ENCODE measurements around the gene ERC2. TPM values are rescaled to one million over a fixed set of nuclear protein-coding genes. Genes with fewer than 3 reads are reported as not detected.

Gene ERC2
- total RNA-seq, 2 donors from 2014 or later: 0.33 to 1.2 TPM

DNA sequence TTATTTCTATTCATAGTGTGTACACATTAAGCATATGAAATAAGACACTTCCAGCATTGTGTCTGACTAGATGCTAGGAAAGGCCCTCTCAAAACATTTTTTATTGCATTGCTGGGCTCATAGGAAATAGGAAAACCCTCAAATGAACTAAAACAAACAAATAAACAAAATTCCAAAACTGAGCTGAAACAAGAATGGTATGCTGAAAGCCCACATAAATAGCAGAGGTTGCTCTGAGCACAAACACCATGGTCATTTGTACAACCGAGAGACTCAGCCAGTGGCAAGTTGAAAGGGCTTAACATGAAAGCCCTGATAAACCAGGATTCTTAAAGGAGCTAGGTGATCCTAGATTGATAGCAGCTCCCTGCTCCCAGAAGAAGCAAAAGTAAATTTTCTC lies 671.2 kb downstream of the ERC2 start:
- Mint-ChIP-seq H3K9me3 (peaks cover 9% of the 10 kb centered on the region), H3K27me3 (no peaks in the 10 kb centered on the region), H3K4me1 (ENCODE audit: low read depth in 2 of 2) (no peaks in the 10 kb centered on the region), H3K36me3 (no peaks in the 10 kb centered on the region), H3K4me3 (no peak overlapping the region), H3K27ac (no peak overlapping the region)
- DNase-seq (ENCODE audit: low spot score) (no peak), ATAC-seq (no peak)

DNA sequence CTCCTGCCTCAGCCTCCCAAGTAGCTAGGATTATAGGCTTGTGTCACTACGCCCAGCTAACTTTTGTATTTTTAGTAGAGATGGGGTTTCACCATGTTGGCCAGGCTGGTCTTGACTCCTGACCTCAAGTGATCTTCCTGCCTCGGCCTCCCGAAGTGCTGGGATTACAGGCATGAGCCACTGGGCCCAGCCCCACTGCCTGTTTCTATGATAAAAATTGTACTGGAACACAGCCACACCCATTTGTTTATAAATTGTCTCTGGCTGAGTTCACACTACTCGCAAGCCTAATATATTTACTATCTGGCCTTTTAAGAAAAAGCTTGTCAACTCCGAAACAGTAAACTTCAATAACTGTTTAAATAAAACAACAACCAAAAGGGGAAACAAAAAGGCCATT lies 671.7 kb downstream of the ERC2 start:
- no peak for DNase-seq (ENCODE audit: low spot score)
- Mint-ChIP-seq H3K9me3 (peaks cover 9% of the 10 kb centered on the region), H3K4me3 (no peak overlapping the region), H3K27me3 (no peaks in the 10 kb centered on the region), H3K4me1 (ENCODE audit: low read depth in 2 of 2) (no peaks in the 10 kb centered on the region), H3K27ac (no peak overlapping the region), H3K36me3 (no peaks in the 10 kb centered on the region)
- ATAC-seq: no peak

DNA sequence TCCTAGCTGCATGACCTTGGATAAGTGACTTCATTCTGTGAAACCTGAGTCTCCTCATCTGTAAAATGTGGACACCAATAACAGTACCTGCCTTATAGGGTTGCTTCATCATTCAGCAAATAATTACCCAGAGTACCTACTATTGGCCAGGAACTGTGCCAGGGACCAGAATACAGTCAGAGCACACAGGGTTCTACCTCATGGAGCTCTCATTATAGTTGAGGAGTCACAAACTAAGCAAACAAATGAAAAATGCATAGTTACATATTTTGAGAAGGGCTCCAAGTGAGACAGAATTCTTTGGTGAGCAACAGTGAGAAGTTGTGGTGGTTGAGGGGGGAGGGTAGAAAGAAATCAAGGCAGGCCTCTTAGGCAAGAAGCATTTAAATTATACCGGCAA lies 672.5 kb downstream of the ERC2 start:
- Mint-ChIP-seq H3K9me3 (peaks cover 9% of the 10 kb centered on the region), H3K27me3 (no peaks in the 10 kb centered on the region), H3K27ac (no peak overlapping the region), H3K4me1 (ENCODE audit: low read depth in 2 of 2) (no peaks in the 10 kb centered on the region), H3K36me3 (no peaks in the 10 kb centered on the region), H3K4me3 (no peak overlapping the region)
- ATAC-seq (no peak), DNase-seq (ENCODE audit: low spot score) (no peak)

DNA sequence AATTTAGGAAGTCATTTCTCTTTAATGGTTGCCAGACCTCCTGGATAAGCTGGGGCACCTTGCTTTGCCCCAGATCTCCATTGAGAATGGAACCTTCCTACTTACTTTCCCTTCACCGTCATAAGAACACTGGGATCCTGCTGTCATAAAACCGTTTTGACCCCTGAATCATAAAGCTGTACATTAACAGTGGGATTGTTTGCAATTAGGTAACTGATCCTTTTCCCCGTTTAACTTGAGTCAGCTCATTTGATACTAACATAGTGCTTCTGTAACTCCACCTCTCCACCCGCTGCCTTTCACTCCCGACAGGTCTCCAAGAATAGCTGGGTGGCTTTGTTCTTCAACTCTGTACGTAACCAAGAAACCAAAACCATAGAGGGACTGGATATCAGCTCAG lies 673.0 kb downstream of the ERC2 start:
- Mint-ChIP-seq H3K27ac (no peak overlapping the region), H3K4me3 (no peak overlapping the region), H3K4me1 (ENCODE audit: low read depth in 2 of 2) (no peaks in the 10 kb centered on the region), H3K36me3 (no peaks in the 10 kb centered on the region), H3K9me3 (peaks cover 9% of the 10 kb centered on the region), H3K27me3 (no peaks in the 10 kb centered on the region)
- no peak for DNase-seq (ENCODE audit: low spot score)
- no peak for ATAC-seq

DNA sequence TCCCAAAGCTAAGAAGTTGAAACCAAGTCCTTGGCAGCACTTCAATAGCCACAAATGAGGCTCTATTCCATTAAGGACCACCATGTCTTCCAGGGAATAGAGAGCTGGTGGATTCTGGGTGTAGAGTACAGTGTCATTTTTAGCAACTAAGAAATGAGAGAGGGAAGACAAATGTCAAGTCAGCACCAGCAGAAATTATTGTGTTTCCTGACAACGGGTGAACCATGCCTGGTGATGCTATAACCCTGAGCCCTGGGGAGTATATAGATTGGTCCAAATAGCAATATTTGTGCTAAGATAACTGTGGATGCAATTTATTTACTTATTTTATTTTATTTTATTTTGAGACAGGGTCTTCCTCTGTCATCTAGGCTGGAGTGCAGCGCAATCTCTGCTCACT lies 675.5 kb downstream of the ERC2 start:
- H3K27ac Mint-ChIP-seq: no peak overlapping the region
- no peaks in the 10 kb centered on the region for H3K4me1 Mint-ChIP-seq (ENCODE audit: low read depth in 2 of 2)
- DNase-seq (ENCODE audit: low spot score) (no peak), ATAC-seq (no peak)
- H3K9me3 Mint-ChIP-seq: peaks cover 11% of the 10 kb centered on the region
- H3K36me3 Mint-ChIP-seq: no peaks in the 10 kb centered on the region
- no peaks in the 10 kb centered on the region for H3K27me3 Mint-ChIP-seq
- no peak overlapping the region for H3K4me3 Mint-ChIP-seq

DNA sequence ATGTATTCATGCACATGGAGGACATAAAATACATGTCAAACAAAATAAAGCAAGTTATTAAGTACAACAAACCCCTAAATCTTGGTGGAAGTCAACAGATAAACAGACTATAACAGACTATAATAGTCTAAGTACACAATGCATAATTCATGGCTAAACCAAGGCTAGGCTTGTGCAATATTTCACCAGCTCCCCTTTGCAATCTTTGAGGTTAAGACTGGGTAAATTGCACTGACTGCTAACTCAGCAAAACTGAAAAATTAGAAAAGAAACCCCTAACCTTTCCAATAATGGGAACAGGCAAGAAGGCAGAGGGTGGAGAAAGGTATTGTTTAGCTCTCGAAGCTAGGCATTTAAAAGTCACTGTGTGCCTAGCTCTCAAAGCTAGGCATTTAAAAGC lies 676.3 kb downstream of the ERC2 start:
- no peak for DNase-seq (ENCODE audit: low spot score)
- Mint-ChIP-seq H3K4me1 (ENCODE audit: low read depth in 2 of 2) (no peaks in the 10 kb centered on the region), H3K4me3 (no peak overlapping the region), H3K36me3 (no peaks in the 10 kb centered on the region), H3K9me3 (peaks cover 11% of the 10 kb centered on the region), H3K27ac (no peak overlapping the region), H3K27me3 (no peaks in the 10 kb centered on the region)
- ATAC-seq: no peak

DNA sequence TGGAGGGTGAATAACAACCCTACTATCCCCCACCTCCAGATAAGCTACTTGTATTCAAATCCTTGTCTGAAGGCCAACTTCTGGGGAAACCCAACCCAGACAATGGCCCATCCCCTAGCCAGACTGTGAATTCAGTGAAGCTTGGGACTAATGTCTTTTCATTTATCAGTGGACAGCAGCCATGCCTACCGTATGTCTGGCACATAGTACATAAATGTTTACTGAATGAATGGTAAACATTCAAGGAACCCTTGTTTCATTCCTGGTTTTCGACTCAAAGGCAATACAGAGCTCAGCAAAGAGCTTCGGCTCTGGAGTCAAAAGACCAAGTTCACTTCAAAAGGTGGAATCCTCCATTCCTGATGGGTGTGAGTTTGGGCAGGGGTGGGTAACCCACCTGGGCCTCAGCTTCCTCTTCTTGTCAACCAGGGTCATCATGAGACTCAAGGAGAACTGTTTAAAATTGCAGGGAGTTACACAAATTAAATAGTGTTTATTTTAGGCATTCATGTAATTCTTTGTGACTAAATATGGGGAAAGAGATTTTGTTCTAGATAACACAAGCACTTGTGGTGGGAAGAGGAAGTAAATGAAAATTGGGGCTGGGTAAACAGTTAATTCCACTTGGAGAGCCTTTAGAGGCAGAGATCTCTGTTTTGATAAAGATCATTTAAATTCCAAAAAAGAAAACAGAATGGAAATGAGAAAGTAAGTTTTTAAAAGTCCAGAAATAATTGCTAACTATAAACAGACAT lies 677.5 kb downstream of the ERC2 start:
- Mint-ChIP-seq H3K4me3 (no peak overlapping the region), H3K27me3 (no peaks in the 10 kb centered on the region), H3K4me1 (ENCODE audit: low read depth in 2 of 2) (no peaks in the 10 kb centered on the region), H3K9me3 (peaks cover 8% of the 10 kb centered on the region), H3K27ac (no peak overlapping the region), H3K36me3 (no peaks in the 10 kb centered on the region)
- ATAC-seq (no peak), DNase-seq (ENCODE audit: low spot score) (no peak)

DNA sequence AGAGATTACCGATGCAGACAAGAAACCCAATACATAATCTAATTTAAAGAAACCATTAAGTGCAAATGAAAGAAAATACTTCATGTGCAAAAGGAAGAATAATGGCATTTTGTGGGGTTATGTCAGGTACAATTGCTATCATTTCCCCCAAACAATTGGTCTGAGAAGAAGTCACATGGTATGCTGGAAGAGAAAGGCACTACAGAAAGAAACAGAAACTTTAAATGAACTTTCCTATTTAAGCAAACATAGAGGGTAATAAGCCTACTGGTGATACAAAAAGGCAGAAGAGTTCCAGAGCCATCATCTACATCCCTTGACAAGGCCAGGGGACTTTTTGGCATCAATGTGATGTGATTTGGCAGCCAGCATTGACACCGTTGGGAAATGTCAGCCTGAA lies 678.8 kb downstream of the ERC2 start:
- ATAC-seq (no peak), DNase-seq (ENCODE audit: low spot score) (no peak)
- Mint-ChIP-seq H3K4me1 (ENCODE audit: low read depth in 2 of 2) (no peaks in the 10 kb centered on the region), H3K36me3 (no peaks in the 10 kb centered on the region), H3K27me3 (no peaks in the 10 kb centered on the region), H3K9me3 (peaks cover 8% of the 10 kb centered on the region), H3K4me3 (no peak overlapping the region), H3K27ac (no peak overlapping the region)

DNA sequence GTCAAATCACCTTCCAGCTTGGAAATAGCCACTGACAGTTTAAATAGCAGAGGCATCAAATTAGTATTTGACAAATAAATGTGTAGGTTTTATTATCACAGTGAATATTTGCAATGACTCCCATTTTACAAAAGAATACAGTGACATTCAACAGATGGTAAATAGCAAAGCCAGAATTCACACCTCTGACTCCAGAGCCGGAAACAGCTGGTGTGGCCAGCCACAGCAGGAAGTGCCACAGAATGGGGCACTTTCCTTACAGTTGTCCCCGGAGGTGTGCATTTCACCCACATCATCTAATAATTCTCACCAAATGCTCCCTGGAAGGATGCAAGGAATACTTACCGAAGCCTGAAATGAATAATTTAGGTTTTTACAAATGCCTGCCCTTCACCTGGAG lies 685.5 kb downstream of the ERC2 start:
- Mint-ChIP-seq H3K4me3 (no peak overlapping the region), H3K27ac (no peak overlapping the region), H3K27me3 (no peaks in the 10 kb centered on the region), H3K36me3 (no peaks in the 10 kb centered on the region), H3K9me3 (peaks cover 7% of the 10 kb centered on the region), H3K4me1 (ENCODE audit: low read depth in 2 of 2) (no peaks in the 10 kb centered on the region)
- ATAC-seq: no peak
- no peak for DNase-seq (ENCODE audit: low spot score)

DNA sequence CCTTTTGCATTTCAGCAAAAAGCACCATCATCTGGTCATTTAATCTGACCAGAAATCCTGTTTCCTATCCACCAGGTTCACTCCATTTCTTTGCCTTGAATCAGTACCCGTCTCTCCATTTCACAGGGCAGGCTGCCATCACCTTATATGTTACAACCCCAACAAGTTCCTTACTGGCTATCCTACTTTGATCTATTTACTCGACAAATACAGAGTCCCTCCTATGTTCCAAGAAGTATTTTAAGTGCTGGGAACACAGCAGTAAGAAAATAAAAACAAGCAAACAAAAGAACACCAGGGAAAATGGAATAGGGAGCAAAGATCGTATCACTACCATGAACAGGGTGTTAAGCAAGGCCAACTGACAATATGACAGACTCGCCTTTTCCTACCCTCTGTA lies 685.9 kb downstream of the ERC2 start:
- ATAC-seq (no peak), DNase-seq (ENCODE audit: low spot score) (no peak)
- no peaks in the 10 kb centered on the region for H3K4me1 Mint-ChIP-seq (ENCODE audit: low read depth in 2 of 2)
- H3K4me3 Mint-ChIP-seq: no peak overlapping the region
- no peaks in the 10 kb centered on the region for H3K27me3 Mint-ChIP-seq
- peaks cover 7% of the 10 kb centered on the region for H3K9me3 Mint-ChIP-seq
- no peaks in the 10 kb centered on the region for H3K36me3 Mint-ChIP-seq
- H3K27ac Mint-ChIP-seq: no peak overlapping the region

DNA sequence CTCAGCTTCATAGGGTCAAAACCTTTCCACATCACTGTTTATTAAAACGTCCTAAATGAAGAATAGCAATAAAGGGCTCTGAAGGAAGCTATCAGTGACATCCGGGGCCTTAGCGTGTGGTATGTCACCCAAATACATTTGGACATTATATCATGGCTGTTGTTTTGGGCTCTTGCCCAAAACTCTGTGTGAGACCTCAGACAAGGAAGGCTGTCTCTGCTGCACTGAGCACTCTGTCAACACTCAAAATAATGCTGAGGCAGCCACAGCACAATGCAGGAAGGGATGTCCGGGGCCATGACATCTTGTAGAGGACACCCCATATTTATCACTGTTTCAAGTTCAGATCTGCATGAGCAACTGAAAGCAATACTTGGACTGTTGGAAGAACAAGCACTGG lies 687.4 kb downstream of the ERC2 start:
- Mint-ChIP-seq H3K4me3 (no peak overlapping the region), H3K27me3 (no peaks in the 10 kb centered on the region), H3K27ac (no peak overlapping the region), H3K9me3 (peaks cover 7% of the 10 kb centered on the region), H3K36me3 (no peaks in the 10 kb centered on the region), H3K4me1 (ENCODE audit: low read depth in 2 of 2) (no peaks in the 10 kb centered on the region)
- ATAC-seq (no peak), DNase-seq (ENCODE audit: low spot score) (no peak)

DNA sequence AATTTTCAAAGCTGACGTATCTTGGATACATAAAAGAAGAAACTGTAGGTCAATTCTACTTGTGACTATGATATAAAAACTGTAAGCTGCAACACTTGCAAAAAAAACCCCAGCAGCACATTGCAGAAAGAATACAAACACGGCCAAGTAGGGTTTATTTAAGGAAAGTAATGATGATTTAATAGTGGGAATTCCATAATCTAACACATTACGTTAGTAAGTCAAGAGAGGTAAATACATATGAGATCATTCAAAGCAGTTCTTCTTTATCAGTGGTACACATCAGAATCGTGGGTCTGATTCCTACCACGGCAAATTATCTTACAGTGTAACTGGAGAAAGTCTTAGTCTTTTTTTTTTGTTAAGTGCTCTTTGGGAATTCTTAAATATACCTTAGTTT lies 688.7 kb downstream of the ERC2 start:
- H3K4me3 Mint-ChIP-seq: no peak overlapping the region
- DNase-seq (ENCODE audit: low spot score) (no peak), ATAC-seq (no peak)
- H3K4me1 Mint-ChIP-seq (ENCODE audit: low read depth in 2 of 2): no peaks in the 10 kb centered on the region
- H3K36me3 Mint-ChIP-seq: no peaks in the 10 kb centered on the region
- H3K27me3 Mint-ChIP-seq: no peaks in the 10 kb centered on the region
- H3K27ac Mint-ChIP-seq: no peak overlapping the region
- peaks cover 3% of the 10 kb centered on the region for H3K9me3 Mint-ChIP-seq

DNA sequence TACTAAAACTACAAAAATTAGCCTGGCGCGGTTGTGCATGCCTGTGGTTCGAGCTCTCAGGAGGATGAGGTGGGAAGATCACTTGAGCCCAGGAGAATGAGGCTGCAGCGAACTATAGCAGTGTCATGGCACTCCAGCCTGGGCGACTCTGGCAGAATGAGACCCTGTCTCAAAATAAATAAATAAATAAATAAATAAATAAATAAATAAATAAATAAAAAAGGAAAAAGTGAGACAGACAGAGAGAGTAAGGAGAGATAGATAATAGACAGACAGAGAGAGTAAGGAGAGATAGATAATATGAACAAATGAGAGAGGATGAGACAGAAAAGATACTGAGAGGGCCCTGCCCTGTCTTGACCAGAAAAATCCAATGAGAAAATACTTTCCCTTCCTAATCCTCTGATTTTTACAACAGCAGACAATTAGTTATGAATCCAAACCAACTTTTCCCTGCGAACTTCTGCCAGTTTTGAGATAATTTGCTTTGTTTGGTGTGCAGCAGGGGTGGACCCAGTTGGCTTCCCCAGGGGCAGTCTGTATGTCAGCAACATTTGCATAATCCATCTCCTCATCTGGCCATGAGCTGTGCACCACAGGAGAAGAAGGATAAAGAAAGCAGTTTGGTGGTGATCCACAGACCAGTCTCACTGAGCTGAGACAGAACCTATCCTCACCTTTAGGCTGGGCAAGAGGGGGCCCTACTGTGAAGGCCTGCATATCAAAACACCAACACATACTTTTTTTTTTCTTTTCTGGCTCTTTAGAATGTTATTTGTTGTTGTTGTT lies 692.7 kb downstream of the ERC2 start:
- Mint-ChIP-seq H3K4me3 (no peak overlapping the region), H3K27ac (no peak overlapping the region), H3K9me3 (peaks cover 5% of the 10 kb centered on the region), H3K36me3 (no peaks in the 10 kb centered on the region), H3K27me3 (no peaks in the 10 kb centered on the region), H3K4me1 (ENCODE audit: low read depth in 2 of 2) (no peaks in the 10 kb centered on the region)
- DNase-seq (ENCODE audit: low spot score) (no peak), ATAC-seq (no peak)

DNA sequence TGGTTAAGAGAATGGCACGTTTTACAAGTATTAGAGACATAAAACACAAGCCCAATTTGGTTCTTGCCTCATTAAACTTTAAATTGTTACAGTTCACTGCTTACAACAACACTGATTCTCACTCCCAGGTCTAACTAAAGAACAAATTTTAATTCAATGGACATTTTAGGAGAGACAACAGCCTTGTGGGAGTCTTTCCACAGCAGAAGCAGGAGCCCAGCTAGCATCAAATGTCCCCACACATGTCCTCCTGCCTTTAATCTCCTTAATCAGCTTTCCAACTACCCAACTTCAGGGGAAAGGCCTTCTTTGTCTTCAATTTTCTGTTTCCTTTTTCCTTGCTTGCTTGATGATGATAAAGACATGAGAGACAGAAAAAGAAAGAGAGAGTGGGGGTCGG lies 693.4 kb downstream of the ERC2 start:
- ATAC-seq (no peak), DNase-seq (ENCODE audit: low spot score) (no peak)
- no peaks in the 10 kb centered on the region for H3K36me3 Mint-ChIP-seq
- peaks cover 5% of the 10 kb centered on the region for H3K9me3 Mint-ChIP-seq
- H3K27ac Mint-ChIP-seq: no peak overlapping the region
- H3K4me3 Mint-ChIP-seq: no peak overlapping the region
- no peaks in the 10 kb centered on the region for H3K4me1 Mint-ChIP-seq (ENCODE audit: low read depth in 2 of 2)
- no peaks in the 10 kb centered on the region for H3K27me3 Mint-ChIP-seq
